PC-3 (cell line): ENCODE measurements around the gene FRMPD1. TPM values are rescaled to one million over a fixed set of nuclear protein-coding genes. Genes with fewer than 3 reads are reported as not detected.

Experiments used
- ATAC-seq: fragments of 200-7000 bp; cut with Tn5 transposase; 2 replicates; pipeline ENCODE4 v1.9.1; 2020; ENCODE audit warnings: mild to moderate bottlenecking, moderate library complexity
- BruUV-seq: library from RNA; stranded (reverse); fragments of 400-500 nt; replicated peaks from 2 replicates; lab custom pipeline; 2021; lab: Mats Ljungman, UMichigan
- CTCF ChIA-PET: fragments of 300-600 bp; sonication (Branson Sonifier 250); formaldehyde crosslinking; loops from one replicate; lab custom pipeline; 2022; ENCODE audit warnings: antibody characterized with exemption; lab: Charles Lee
- POLR2A ChIA-PET: fragments of 300-600 bp; sonication (Branson Sonifier 250); formaldehyde crosslinking; loops from one replicate; lab custom pipeline; 2022; ENCODE audit warnings: antibody characterized with exemption; ENCODE audit not compliant: unreplicated experiment; lab: Charles Lee
- DNase-seq: peaks from one replicate; pipeline ENCODE4 v3.0.0-alpha.2; 2015
- H2AFZ ChIP-seq: fragments of 300-600 bp; sonication (generic); 2 replicates; pipeline ENCODE4 v1.6.0; 2016; ENCODE audit warnings: antibody characterized with exemption, low read length
- H3F3A ChIP-seq: fragments of 300-600 bp; sonication (generic); one replicate; pipeline ENCODE4 v1.6.0; 2017; ENCODE audit warnings: antibody characterized with exemption, low read length, control low read depth, mild to moderate bottlenecking; ENCODE audit not compliant: unreplicated experiment
- H3K27ac ChIP-seq: fragments of 300-600 bp; sonication (generic); 2 replicates; pipeline ENCODE4 v1.5.1; 2016; ENCODE audit warnings: mild to moderate bottlenecking, low read length
- H3K27me3 ChIP-seq: fragments of 300-600 bp; sonication (generic); 2 replicates; pipeline ENCODE4 v1.6.1; 2016; ENCODE audit warnings: low read length, mixed read lengths
- H3K36me3 ChIP-seq: fragments of 300-600 bp; sonication (generic); 2 replicates; pipeline ENCODE4 v1.6.1; 2016; ENCODE audit warnings: low read depth, mixed run types, low read length, mixed read lengths
- H3K4me1 ChIP-seq: fragments of 300-600 bp; sonication (generic); 2 replicates; pipeline ENCODE4 v1.5.1; 2016; ENCODE audit warnings: low read length; ENCODE audit not compliant: insufficient read depth
- H3K4me2 ChIP-seq: fragments of 300-600 bp; sonication (generic); 2 replicates; pipeline ENCODE4 v1.6.0; 2016; ENCODE audit warnings: low read length
- H3K4me3 ChIP-seq: fragments of 300-600 bp; sonication (generic); 2 replicates; pipeline ENCODE4 v1.5.1; 2016; ENCODE audit warnings: mild to moderate bottlenecking, low read length, mixed read lengths
- H3K79me2 ChIP-seq: fragments of 300-600 bp; sonication (generic); 2 replicates; pipeline ENCODE4 v1.6.1; 2017; ENCODE audit warnings: low read length, mixed read lengths
- H3K9ac ChIP-seq: fragments of 300-600 bp; sonication (generic); 2 replicates; pipeline ENCODE4 v1.6.0; 2016; ENCODE audit warnings: mild to moderate bottlenecking, low read length
- H3K9me2 ChIP-seq: fragments of 300-600 bp; sonication (generic); replicated peaks from 2 replicates; pipeline ENCODE4 v1.6.1; 2016; ENCODE audit warnings: mixed run types, low read length, mixed read lengths
- H3K9me3 ChIP-seq: fragments of 300-600 bp; sonication (generic); 2 replicates; pipeline ENCODE4 v1.6.1; 2016; ENCODE audit warnings: low read length, mixed read lengths
- H4K20me1 ChIP-seq: fragments of 300-600 bp; sonication (generic); 2 replicates; pipeline ENCODE4 v1.6.1; 2016; ENCODE audit warnings: low read length, mixed read lengths
- CTCF ChIP-seq: fragments of 300-600 bp; sonication (generic); conservative IDR thresholded peaks from 2 replicates; pipeline ENCODE4 v1.5.1; 2017; ENCODE audit warnings: antibody characterized with exemption, low read depth, mild to moderate bottlenecking, low read length
- EZH2 ChIP-seq: fragments of 300-600 bp; sonication (generic); IDR thresholded peaks from one replicate; pipeline ENCODE4 v1.6.1; 2017; ENCODE audit warnings: antibody characterized with exemption, mild to moderate bottlenecking, low read length; ENCODE audit not compliant: unreplicated experiment
- EZH2phosphoT487 ChIP-seq: fragments of 300-600 bp; sonication (generic); IDR thresholded peaks from 2 replicates; pipeline ENCODE4 v1.6.1; 2018; ENCODE audit warnings: mild to moderate bottlenecking, antibody characterized with exemption, low read length, borderline replicate concordance
- intact Hi-C: fragments of 100-400 bp; cut with micrococcal nuclease; formaldehyde crosslinking; loops from 2 replicates; pipeline ENCODE4 v1.9.0; 2023
- total RNA-seq: library from RNA; depleted of rRNA; stranded (reverse); fragments of >200 nt; gene quantifications from 2 replicates; pipeline ENCODE4 v1.2.3, GENCODE V29; 2014

FRMPD1 gene
- total RNA-seq, 1 experiment from 2014 or later = not detected

DNA sequence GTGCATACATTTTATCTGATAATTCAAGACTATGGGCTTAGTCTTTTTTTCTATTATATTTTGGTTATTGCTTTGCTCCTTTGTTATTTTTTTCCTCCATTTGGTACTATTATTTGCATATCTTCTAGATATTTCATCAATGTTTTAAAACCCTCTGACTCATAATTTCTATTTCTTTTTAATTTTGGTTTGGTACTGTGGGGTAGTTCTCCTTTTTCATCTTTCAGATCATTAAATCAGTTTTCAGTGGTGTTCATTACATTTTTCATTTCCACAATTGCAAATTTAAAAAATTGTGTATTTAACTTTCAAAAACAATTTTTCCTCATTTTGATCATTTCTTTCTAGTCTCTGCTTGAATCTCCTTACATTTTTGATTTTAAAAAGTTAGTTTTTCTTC is 7.5 kb upstream of the FRMPD1 start:
- TF ChIP-seq EZH2phosphoT487 (no peak), EZH2 (no peak), CTCF (no peak)
- BruUV-seq = no TSS peak
- ChIA-PET CTCF (no interaction called here), POLR2A (no interaction called here)
- Histone ChIP-seq H3K27ac (no peak overlapping the region), H2AFZ (no peak overlapping the region), H3K4me1 (no peaks in the 10 kb centered on the region), H3K27me3 (peaks cover 43% of the 10 kb centered on the region), H3K9ac (no peak overlapping the region), H3K79me2 (no peaks in the 10 kb centered on the region), H3K4me2 (no peak overlapping the region), H3K36me3 (no peaks in the 10 kb centered on the region), H3K9me2 (no peaks in the 10 kb centered on the region), H3K4me3 (no peak overlapping the region), H3K9me3 (no peaks in the 10 kb centered on the region), H4K20me1 (no peaks in the 10 kb centered on the region), H3F3A (no peaks in the 10 kb centered on the region)
- DNase-seq = no peak
- intact Hi-C loops = no loop called here
- no peak for ATAC-seq

DNA sequence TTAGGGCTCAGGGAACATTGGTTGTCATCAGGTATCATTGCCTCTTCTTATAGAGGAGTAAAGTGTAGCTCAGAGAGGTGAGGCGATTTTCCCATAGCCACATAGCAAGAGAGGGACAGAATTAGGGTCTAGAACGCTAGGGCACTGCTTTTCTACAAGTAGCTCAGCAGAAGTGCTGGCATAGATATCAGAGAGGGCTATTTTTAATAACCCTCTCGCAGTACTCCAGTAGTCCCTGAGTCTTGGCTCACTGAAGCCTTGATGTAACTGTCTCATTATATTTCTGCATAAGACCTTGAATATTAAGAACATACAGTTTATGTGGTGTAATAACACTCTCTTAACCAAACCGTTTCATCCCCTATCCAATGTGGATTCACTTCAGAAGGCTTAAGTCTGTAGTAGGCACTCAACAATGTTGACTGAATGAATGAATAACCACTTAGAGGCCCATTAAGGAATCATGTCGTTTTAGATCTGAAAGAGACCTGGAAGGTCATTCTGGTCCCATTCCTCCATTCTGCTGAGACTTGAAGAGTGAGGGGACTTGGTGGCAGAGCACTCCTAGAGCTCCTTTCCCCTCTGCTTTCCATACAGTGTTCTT is 4.7 kb upstream of the FRMPD1 start:
- Histone ChIP-seq H3K9me3 (no peaks in the 10 kb centered on the region), H3K4me1 (no peaks in the 10 kb centered on the region), H3K27me3 (peaks cover 59% of the 10 kb centered on the region), H3F3A (no peaks in the 10 kb centered on the region), H3K27ac (no peak overlapping the region), H3K4me3 (no peak overlapping the region), H3K9ac (no peak overlapping the region), H3K36me3 (no peaks in the 10 kb centered on the region), H2AFZ (no peak overlapping the region), H3K4me2 (no peak overlapping the region), H3K9me2 (no peaks in the 10 kb centered on the region), H4K20me1 (no peaks in the 10 kb centered on the region), H3K79me2 (no peaks in the 10 kb centered on the region)
- ChIA-PET POLR2A (no interaction called here), CTCF (no interaction called here)
- TF ChIP-seq EZH2 (no peak), EZH2phosphoT487 (no peak), CTCF (no peak)
- ATAC-seq (no peak), DNase-seq (no peak)
- BruUV-seq = no TSS peak
- intact Hi-C loops = no loop called here

GRCh38 chr9:37650299-37650872 is 368 bp upstream of the FRMPD1 start:
- no peaks in the 10 kb centered on the region for H3K36me3 ChIP-seq
- H3K27ac ChIP-seq = no peak overlapping the region
- H3K9me3 ChIP-seq = no peaks in the 10 kb centered on the region
- no peak for TF ChIP-seq CTCF
- TF ChIP-seq EZH2 = no peak
- TF ChIP-seq EZH2phosphoT487 = no peak
- peaks cover 76% of the 10 kb centered on the region for H3K27me3 ChIP-seq
- ATAC-seq (no peak), DNase-seq (no peak)
- ChIA-PET POLR2A (no interaction called here), CTCF (no interaction called here)
- no peak overlapping the region for H3K4me2 ChIP-seq
- H3K4me3 ChIP-seq = no peak overlapping the region
- intact Hi-C loops = no loop called here
- H3K9ac ChIP-seq = no peak overlapping the region
- H4K20me1 ChIP-seq = no peaks in the 10 kb centered on the region
- H3K4me1 ChIP-seq = no peaks in the 10 kb centered on the region
- no peak overlapping the region for H2AFZ ChIP-seq
- no TSS peak for BruUV-seq
- no peaks in the 10 kb centered on the region for H3F3A ChIP-seq
- no peaks in the 10 kb centered on the region for H3K79me2 ChIP-seq
- H3K9me2 ChIP-seq = no peaks in the 10 kb centered on the region
